Brain microvascular endothelial cell (primary cell): ENCODE measurements around the gene ZCCHC2.

ENCODE experiments used
- DNase-seq: peaks from one replicate; pipeline ENCODE4 v3.0.0-alpha.2; 2020
- H3K27ac ChIP-seq: fragments of 250-450 bp; sonication (Bioruptor Pico); 2 replicates; pipeline ENCODE4 v1.5.1; 2020; ENCODE audit warnings: mild to moderate bottlenecking, moderate library complexity
- H3K27me3 ChIP-seq: fragments of 250-450 bp; sonication (Bioruptor Pico); replicated peaks from 2 replicates; pipeline ENCODE4 v1.5.1; 2020; ENCODE audit warnings: mild to moderate bottlenecking
- H3K36me3 ChIP-seq: fragments of 250-450 bp; sonication (Bioruptor Pico); replicated peaks from 2 replicates; pipeline ENCODE4 v1.5.1; 2020; ENCODE audit warnings: mild to moderate bottlenecking
- H3K4me3 ChIP-seq: 2 replicates; pipeline ENCODE4 v1.5.1; 2011; ENCODE audit warnings: low read depth, mild to moderate bottlenecking, control low read depth, low read length, moderate library complexity
- CTCF ChIP-seq: IDR thresholded peaks from 2 replicates; pipeline ENCODE4 v1.5.1; 2011; ENCODE audit warnings: low read depth, mild to moderate bottlenecking, moderate library complexity, low read length, control low read depth, inconsistent platforms; ENCODE audit errors: missing control alignments
- in situ Hi-C: cut with HindIII; loops from 2 replicates; pipeline ENCODE4 v1.10.0; 2017; ENCODE audit warnings: low sequenced_read_pairs, low pct_ligation_motif_present

The ZCCHC2 gene

DNA sequence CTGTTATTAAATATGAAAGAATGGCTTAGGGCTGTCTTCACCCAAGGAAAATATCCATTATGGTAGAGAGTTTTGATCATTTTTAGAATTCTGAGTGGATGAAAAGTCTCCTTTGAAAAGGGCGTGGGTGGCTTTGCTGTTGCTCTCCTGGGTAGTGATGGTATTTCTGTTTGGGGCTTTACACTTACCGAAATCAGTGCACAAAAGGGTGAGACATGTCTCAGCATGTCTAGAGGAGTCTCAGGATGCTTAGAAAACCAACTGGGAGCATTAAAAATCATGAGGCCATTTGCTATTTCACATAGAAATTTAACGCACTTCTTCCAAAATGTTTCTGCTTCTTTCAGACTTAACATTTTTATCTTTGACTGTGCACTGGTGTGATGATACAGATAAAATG, 49.6 kb downstream of the ZCCHC2 start:
- in situ Hi-C loops, result no loop called here
- peaks cover 6% of the 10 kb centered on the region for H3K36me3 ChIP-seq
- H3K27me3 ChIP-seq, result no peaks in the 10 kb centered on the region
- no peak overlapping the region for H3K4me3 ChIP-seq
- TF ChIP-seq CTCF, result no peak
- DNase-seq, result no peak
- H3K27ac ChIP-seq, result no peak overlapping the region

DNA sequence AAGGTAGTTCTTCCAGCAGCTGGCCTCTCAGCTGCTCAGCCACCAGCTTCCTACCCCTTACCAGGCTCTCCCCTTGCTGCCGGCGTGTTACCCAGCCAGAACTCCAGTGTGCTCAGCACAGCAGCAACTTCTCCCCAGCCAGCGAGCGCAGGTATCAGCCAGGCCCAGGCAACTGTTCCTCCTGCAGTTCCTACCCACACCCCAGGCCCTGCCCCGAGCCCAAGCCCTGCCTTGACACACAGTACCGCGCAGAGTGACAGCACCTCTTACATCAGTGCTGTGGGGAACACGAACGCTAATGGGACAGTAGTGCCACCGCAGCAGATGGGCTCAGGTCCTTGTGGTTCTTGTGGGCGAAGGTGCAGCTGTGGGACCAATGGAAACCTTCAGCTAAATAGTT, 52.0 kb downstream of the ZCCHC2 start:
- H3K4me3 ChIP-seq, result no peak overlapping the region
- no peak for DNase-seq
- peaks cover 6% of the 10 kb centered on the region for H3K36me3 ChIP-seq
- H3K27me3 ChIP-seq, result no peaks in the 10 kb centered on the region
- TF ChIP-seq CTCF, result no peak
- H3K27ac ChIP-seq, result no peak overlapping the region
- in situ Hi-C loops, result no loop called here

DNA sequence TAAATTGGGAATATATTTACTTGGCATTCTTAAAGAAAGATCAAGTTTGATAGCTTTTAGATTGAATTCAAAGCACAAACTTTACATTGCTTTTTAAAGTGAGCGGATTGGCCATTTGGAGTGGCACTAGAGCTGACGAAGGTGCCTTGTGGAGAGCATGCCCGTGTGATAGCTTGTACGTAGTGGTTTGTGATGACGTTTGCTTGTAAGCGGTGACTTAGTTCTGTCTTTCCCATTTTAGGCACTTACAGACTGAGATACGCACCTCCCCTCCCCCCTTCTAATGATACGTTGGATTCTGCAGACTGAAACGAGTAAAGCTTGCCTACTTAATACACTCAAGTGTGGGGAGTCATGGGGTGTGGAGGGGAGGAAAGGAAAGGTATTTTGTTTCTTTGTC, 53.4 kb downstream of the ZCCHC2 start:
- no peak overlapping the region for H3K4me3 ChIP-seq
- no peak for TF ChIP-seq CTCF
- H3K27me3 ChIP-seq, result no peaks in the 10 kb centered on the region
- no peak for DNase-seq
- in situ Hi-C loops, result no loop called here
- H3K27ac ChIP-seq, result no peak overlapping the region
- peaks cover 6% of the 10 kb centered on the region for H3K36me3 ChIP-seq

GRCh38 chr18:62576845-62577512, 54.2 kb downstream of the ZCCHC2 start:
- H3K36me3 ChIP-seq, result peaks cover 6% of the 10 kb centered on the region
- in situ Hi-C loops, result no loop called here
- no peak for TF ChIP-seq CTCF
- H3K27me3 ChIP-seq, result no peaks in the 10 kb centered on the region
- no peak overlapping the region for H3K27ac ChIP-seq
- DNase-seq, result no peak
- no peak overlapping the region for H3K4me3 ChIP-seq

GRCh38 chr18:62577765-62578164, 54.9 kb downstream of the ZCCHC2 start:
- Histone ChIP-seq H3K27me3 (no peaks in the 10 kb centered on the region), H3K36me3 (peaks cover 6% of the 10 kb centered on the region), H3K27ac (no peak overlapping the region), H3K4me3 (no peak overlapping the region)
- TF ChIP-seq CTCF, result no peak
- no peak for DNase-seq
- in situ Hi-C loops, result no loop called here

DNA sequence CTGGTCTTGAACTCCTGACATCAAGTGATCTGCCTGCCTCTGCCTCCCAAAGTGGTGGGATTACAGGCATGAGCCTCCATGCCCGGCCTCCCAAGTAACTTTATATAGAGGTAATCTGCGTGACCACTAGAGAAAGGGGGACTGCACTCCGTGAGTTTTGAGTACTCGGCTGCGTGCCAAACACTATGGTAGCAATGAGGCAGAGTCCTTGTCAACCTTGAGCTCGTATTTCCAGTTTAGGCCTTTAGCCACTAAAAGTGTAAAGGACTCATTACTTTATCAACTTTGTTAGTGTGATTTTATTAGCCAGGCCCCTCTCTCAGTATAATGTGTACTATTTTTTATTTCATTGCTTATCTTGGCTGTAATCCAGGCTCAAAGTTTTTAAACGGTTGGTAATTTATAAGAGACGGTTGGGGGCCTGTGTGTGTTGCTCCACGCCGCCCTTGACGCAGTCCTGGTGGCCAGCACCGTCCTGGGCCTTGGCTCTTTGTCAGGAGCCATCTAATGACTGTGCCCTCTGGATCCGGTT, 56.2 kb downstream of the ZCCHC2 start:
- in situ Hi-C loops, result no loop called here
- TF ChIP-seq CTCF, result no peak
- Histone ChIP-seq H3K27ac (no peak overlapping the region), H3K4me3 (no peak overlapping the region), H3K27me3 (no peaks in the 10 kb centered on the region), H3K36me3 (peaks cover 6% of the 10 kb centered on the region)
- no peak for DNase-seq
